Heart left ventricle (tissue), 13 donors: ENCODE data around the gene CACNA2D3.

Experiments
- CTCF ChIP-seq, 12 donors: fragments of 200-600 bp; sonication (generic) in 4 of 12; IDR thresholded peaks; one replicate each; pipeline versions ENCODE4 v1.5.0 to v1.8.0; 2018 to 2022; ENCODE audit warnings: antibody characterized with exemption in 12 of 12, mild to moderate bottlenecking in 5 of 12
- POLR2A ChIP-seq, 2 donors: fragments of 450-650 bp; IDR thresholded peaks; one replicate each; pipeline ENCODE4 v1.6.1; 2017; ENCODE audit warnings: antibody characterized with exemption in 2 of 2, mild to moderate bottlenecking in 2 of 2, moderate library complexity in 2 of 2
- donor health status: ischemic (EF 13 %, LVEDD 7.1; RV severe dilation, severe dysfunction).
- donor health status: DM: no; HTN: yes; CAD: no.
- donor health status: DM: no; HTN: no; CAD: no.
- donor health status: ischemic (EF 25% LVEDD 6.9; RV normal size, moderate dysfunction).
- donor health status: ischemic (EF 25% LVEDD 5.7; RV mildly dilated, moderate dysfunction).
- donor health status: ischemic (EF 35%, LVEDD 5.7; RV mildly dilated, moderate dysfunction).
- donor health status: nonischemic (EF 11% LVEDD 7.7; RV severe dilation, severe dysfunction).
- donor health status: DM: yes; HTN: yes; CAD: no.
- donor health status: PGD.
- donor health status: ischemic (EF 29% LVEDD 5.4; RV normal size, mild dysfunction).
- donor health status: nonischemic (EF 23%, LVEDD 6.1; RV moderate dilation, normal function).

GRCh38 chr3:54164192-54164975 is 42.0 kb downstream of the CACNA2D3 start:
- no peak for TF ChIP-seq CTCF (IDR thresholded peaks at IDR 0.05)
- no peak for TF ChIP-seq POLR2A (IDR thresholded peaks at IDR 0.05)
